ENCODE data around the gene USP4. TPM values are rescaled to one million over a fixed set of nuclear protein-coding genes. Genes with fewer than 3 reads are reported as not detected.

The USP4 gene
- total and polyA plus RNA-seq, 2 of the 8 experiments (the other 6 are each of a cell fraction or from before 2014, with no cell fraction given): 16.0 to 27.8 TPM

DNA sequence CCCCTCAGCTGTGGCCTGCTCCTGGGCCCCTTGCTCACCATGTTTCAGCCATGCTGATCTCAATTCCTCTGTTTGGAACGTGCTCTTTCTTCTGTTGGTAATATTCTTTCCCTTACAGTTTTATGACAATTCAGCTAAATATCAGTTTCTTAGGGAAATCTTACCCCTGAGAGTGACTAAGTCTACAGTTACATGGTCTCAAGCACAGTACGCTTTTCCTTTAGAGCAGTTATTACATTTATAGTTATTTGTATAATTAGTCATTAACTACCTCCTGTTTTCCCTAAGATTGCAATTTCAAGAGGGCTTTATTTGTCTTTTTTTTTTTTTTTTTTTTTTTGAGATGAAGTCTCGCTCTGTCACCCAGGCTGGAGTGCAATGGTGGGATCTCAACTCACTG lies 86.3 kb downstream of the USP4 start (continued):
- TF ChIP-seq EP300 (IDR thresholded peaks at IDR 0.05; ENCODE audit: borderline replicate concordance in 1 of 2, low read depth in 2 of 2, low read length in 2 of 2): no peak
- TF ChIP-seq SUZ12 (IDR thresholded peaks at IDR 0.05; ENCODE audit: low read length): no peak
- no peak for TF ChIP-seq SP4 (IDR thresholded peaks at IDR 0.05; ENCODE audit: low read length)
- TF ChIP-seq RNF2 (IDR thresholded peaks at IDR 0.05; ENCODE audit: borderline replicate concordance, low read depth, low read length, missing control alignments, poor library complexity, severe bottlenecking): no peak
- TF ChIP-seq POLR2A (IDR thresholded peaks at IDR 0.05; ENCODE audit: control extremely low read depth in 1 of 2, low read depth in 2 of 2, low read length in 2 of 2): no peak
